HCT116 (cell line): ENCODE data around the gene KCNH6. TPM values are rescaled to one million over a fixed set of nuclear protein-coding genes. Genes with fewer than 3 reads are reported as not detected.
A peak's percentile ranks its signal among the peaks of the same experiment; 100 is the strongest.

Experiments
- ATAC-seq: fragments of 200-7000 bp; cut with Tn5 transposase; 2 replicates; pipeline ENCODE4 v1.9.1; 2020; ENCODE audit warnings: mild to moderate bottlenecking, moderate library complexity
- BruUV-seq: library from RNA; stranded (reverse); fragments of 400-500 nt; replicated peaks from 2 replicates; lab custom pipeline; 2021; lab: Mats Ljungman, UMichigan
- CTCF ChIA-PET: fragments of 300-600 bp; sonication (Branson Sonifier 250); formaldehyde crosslinking; loops from one replicate; lab custom pipeline; 2021; ENCODE audit warnings: antibody characterized with exemption; lab: Charles Lee
- POLR2A ChIA-PET: fragments of 300-600, 350-600 bp; sonication (Branson Sonifier 250); formaldehyde crosslinking; loops from one replicate; lab custom pipeline; 2021; ENCODE audit warnings: antibody characterized with exemption; lab: Charles Lee
- RAD21 ChIA-PET, 2 experiments: fragments of 300-600 bp; sonication (Branson Sonifier 250); formaldehyde crosslinking; loops; one replicate each; lab custom pipeline; 2023; ENCODE audit warnings: low total read pairs in 2 of 2; ENCODE audit not compliant: uncharacterized antibody in 2 of 2, unreplicated experiment in 2 of 2, low non-redundant PET in 1 of 2; lab: Charles Lee
- DNase-seq: peaks from one replicate; pipeline ENCODE4 v3.0.0-alpha.2; 2010; ENCODE audit warnings: low read depth, low spot score
- H2AFZ ChIP-seq: fragments of 200-600 bp; shearing (Covaris generic), sonication (generic); 2 replicates; pipeline ENCODE4 v1.6.1; 2017; ENCODE audit warnings: low read depth, mixed run types, mixed read lengths, antibody characterized with exemption, low read length; ENCODE audit not compliant: poor library complexity, severe bottlenecking
- H3K27ac ChIP-seq: 2 replicates; pipeline ENCODE4 v1.5.1; 2012; ENCODE audit warnings: low read depth, low read length
- H3K27me3 ChIP-seq: fragments of 200-600 bp; sonication (generic); 2 replicates; pipeline ENCODE4 v1.6.1; 2016; ENCODE audit warnings: mixed run types, low read length, mixed read lengths; ENCODE audit not compliant: insufficient read depth
- H3K36me3 ChIP-seq, 2 experiments: fragments of 200-500 bp in 1 of 2; fragments of 200-600 bp in 1 of 2; sonication (Bioruptor generic) in 1 of 2; sonication (generic) in 1 of 2; 2 replicates each; pipeline versions ENCODE4 v1.5.1 to v1.6.1; 2014 to 2016; ENCODE audit warnings: low read length in 2 of 2, inconsistent platforms in 1 of 2, mixed read lengths in 1 of 2, mixed run types in 1 of 2; ENCODE audit not compliant: insufficient read depth in 2 of 2, control insufficient read depth in 1 of 2
- H3K4me1 ChIP-seq, 2 experiments: fragments of 200-600 bp in 1 of 2; sonication (generic) in 1 of 2; 2 replicates each; pipeline versions ENCODE4 v1.5.1 to v1.6.1; 2012 to 2017; ENCODE audit warnings: low read length in 2 of 2, inconsistent platforms in 1 of 2, mild to moderate bottlenecking in 1 of 2, mixed read lengths in 1 of 2, mixed run types in 1 of 2, moderate library complexity in 1 of 2; ENCODE audit not compliant: insufficient read depth in 2 of 2, control insufficient read depth in 1 of 2
- H3K4me2 ChIP-seq: fragments of 200-600 bp; sonication (generic); 2 replicates; pipeline ENCODE4 v1.6.1; 2017; ENCODE audit warnings: mixed run types, low read length, mixed read lengths
- H3K4me3 ChIP-seq, 2 experiments: fragments of 200-600 bp in 1 of 2; sonication (generic) in 1 of 2; replicated peaks in 1 of 2; 2 replicates each; pipeline ENCODE4 v1.5.1; 2011 to 2016; ENCODE audit warnings: low read length in 2 of 2, control low read depth in 1 of 2, low read depth in 1 of 2, mild to moderate bottlenecking in 1 of 2, mixed read lengths in 1 of 2, mixed run types in 1 of 2
- H3K79me2 ChIP-seq: fragments of 200-600 bp; sonication (generic); 2 replicates; pipeline ENCODE4 v1.6.1; 2017; ENCODE audit warnings: mild to moderate bottlenecking, mixed run types, low read length, moderate library complexity, mixed read lengths; ENCODE audit not compliant: insufficient read depth
- H3K9ac ChIP-seq: fragments of 200-600 bp; sonication (generic); 2 replicates; pipeline ENCODE4 v1.6.1; 2016; ENCODE audit warnings: low read length, mixed read lengths
- H3K9me2 ChIP-seq: fragments of 200-600 bp; sonication (generic), shearing (Covaris generic); 2 replicates; pipeline ENCODE4 v1.6.1; 2017; ENCODE audit warnings: mixed run types, mild to moderate bottlenecking, moderate library complexity; ENCODE audit not compliant: insufficient read depth
- H3K9me3 ChIP-seq, 2 experiments: fragments of 200-500 bp in 1 of 2; fragments of 200-600 bp in 1 of 2; sonication (Bioruptor generic) in 1 of 2; sonication (generic) in 1 of 2; 2 replicates each; pipeline ENCODE4 v1.6.1; 2014 to 2017; ENCODE audit warnings: low read length in 2 of 2, mixed read lengths in 2 of 2, inconsistent platforms in 1 of 2, low read depth in 1 of 2, mild to moderate bottlenecking in 1 of 2, mixed run types in 1 of 2, moderate library complexity in 1 of 2; ENCODE audit not compliant: control insufficient read depth in 1 of 2, insufficient read depth in 1 of 2
- H4K20me1 ChIP-seq: fragments of 200-600 bp; sonication (generic), shearing (Covaris generic); 2 replicates; pipeline ENCODE4 v1.6.1; 2017; ENCODE audit warnings: mixed run types, mild to moderate bottlenecking, moderate library complexity; ENCODE audit not compliant: insufficient read depth
- CBX3 ChIP-seq: IDR thresholded peaks from 2 replicates; pipeline ENCODE4 v1.6.1; 2012; ENCODE audit warnings: low read depth
- FOSL1 ChIP-seq: IDR thresholded peaks from 2 replicates; pipeline ENCODE4 v1.6.1; 2012; ENCODE audit warnings: low read depth
- POLR2AphosphoS5 ChIP-seq: IDR thresholded peaks from 2 replicates; pipeline ENCODE4 v1.6.1; 2011; ENCODE audit warnings: mild to moderate bottlenecking, low read depth, low read length, moderate library complexity
- SP1 ChIP-seq: IDR thresholded peaks from 2 replicates; pipeline ENCODE4 v1.6.1; 2012; ENCODE audit warnings: low read depth
- SRF ChIP-seq: IDR thresholded peaks from 2 replicates; pipeline ENCODE4 v1.6.1; 2012; ENCODE audit warnings: low read depth
- YY1 ChIP-seq: IDR thresholded peaks from 2 replicates; pipeline ENCODE4 v1.6.1; 2011; ENCODE audit warnings: low read length, low read depth, moderate library complexity, mild to moderate bottlenecking; ENCODE audit not compliant: insufficient replicate concordance; ENCODE audit errors: extremely low read depth
- ZFX ChIP-seq: fragments of 450-650 bp; IDR thresholded peaks from 2 replicates; pipeline ENCODE4 v1.6.1; 2017
- intact Hi-C: fragments of 100-400 bp; cut with micrococcal nuclease; formaldehyde crosslinking; loops from 2 replicates; pipeline ENCODE4 v1.10.0; 2022
- total RNA-seq: library from RNA; stranded (reverse); gene quantifications from one replicate; pipeline ENCODE4 v1.2.1, GENCODE V29; 2021; ENCODE audit not compliant: unreplicated experiment
- TF ChIP-seq, protein P1 (sequence below), 3 experiments: fragments of 200-600 bp in 1 of 3; sonication (generic) in 1 of 3; IDR thresholded peaks in 2 of 3; conservative IDR thresholded peaks in 1 of 3; 2 replicates each; pipeline ENCODE4 v1.5.1; 2012 to 2017; ENCODE audit warnings: low read depth in 2 of 3, low read length in 2 of 3, antibody characterized with exemption in 1 of 3, borderline replicate concordance in 1 of 3, control low read depth in 1 of 3, mild to moderate bottlenecking in 1 of 3, mixed read lengths in 1 of 3, mixed run types in 1 of 3, moderate library complexity in 1 of 3; ENCODE audit not compliant: insufficient read depth in 1 of 3
- TF ChIP-seq, protein P2 (sequence below): IDR thresholded peaks from 2 replicates; pipeline ENCODE4 v1.6.1; 2012
- TF ChIP-seq, protein P3 (sequence below): IDR thresholded peaks from 2 replicates; pipeline ENCODE4 v1.6.1; 2012; ENCODE audit warnings: low read depth

The KCNH6 gene
- total RNA-seq, 1 experiment from 2014 or later = not detected

DNA sequence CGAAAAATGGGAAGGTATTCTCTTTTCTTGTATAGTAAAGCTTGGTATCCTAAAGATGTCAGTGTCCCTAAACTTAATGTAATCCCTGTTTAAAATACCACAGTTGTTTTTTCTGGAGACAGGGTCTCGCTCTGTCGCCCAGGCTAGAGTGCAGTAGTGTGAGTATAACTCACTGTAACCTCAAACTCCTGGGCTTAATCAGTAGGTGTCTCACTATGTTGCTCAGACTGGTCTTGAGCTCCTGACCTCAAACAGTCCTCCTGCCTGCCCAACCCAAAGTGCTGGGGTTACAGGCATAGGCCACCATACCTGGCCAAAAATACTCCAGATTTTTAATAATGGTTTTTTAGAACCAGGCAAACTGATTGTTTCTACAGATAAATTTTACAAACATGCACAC, 35.3 kb downstream of the KCNH6 start:
- Histone ChIP-seq H3K9me2 (no peaks in the 10 kb centered on the region), H3K27ac (no peak overlapping the region), H4K20me1 (peaks cover 8% of the 10 kb centered on the region; the same call in 1 of the 2 replicates), H3K4me3 (no peak overlapping the region), H3K4me2 (no peak overlapping the region), H3K9ac (no peak overlapping the region), H3K79me2 (peaks cover 93% of the 10 kb centered on the region), H3K9me3 (no peaks in the 10 kb centered on the region), H3K4me1 (no peaks in the 10 kb centered on the region), H3K36me3 (peaks cover 0 to under 1% of the 10 kb centered on the region in 2 experiments; a peak in 1 of 4 replicates), H2AFZ (no peak overlapping the region), H3K27me3 (no peaks in the 10 kb centered on the region)
- intact Hi-C loops = no loop called here
- BruUV-seq = no TSS peak
- ATAC-seq (peak; percentile 42), DNase-seq (no peak)
- ChIA-PET RAD21 (no interaction called here), CTCF (no interaction called here), POLR2A (no interaction called here)
- TF ChIP-seq POLR2AphosphoS5 (no peak), YY1 (no peak), SP1 (no peak), CBX3 (no peak), ZFX (no peak), FOSL1 (no peak), SRF (no peak)
- TF ChIP-seq, protein P1, sequence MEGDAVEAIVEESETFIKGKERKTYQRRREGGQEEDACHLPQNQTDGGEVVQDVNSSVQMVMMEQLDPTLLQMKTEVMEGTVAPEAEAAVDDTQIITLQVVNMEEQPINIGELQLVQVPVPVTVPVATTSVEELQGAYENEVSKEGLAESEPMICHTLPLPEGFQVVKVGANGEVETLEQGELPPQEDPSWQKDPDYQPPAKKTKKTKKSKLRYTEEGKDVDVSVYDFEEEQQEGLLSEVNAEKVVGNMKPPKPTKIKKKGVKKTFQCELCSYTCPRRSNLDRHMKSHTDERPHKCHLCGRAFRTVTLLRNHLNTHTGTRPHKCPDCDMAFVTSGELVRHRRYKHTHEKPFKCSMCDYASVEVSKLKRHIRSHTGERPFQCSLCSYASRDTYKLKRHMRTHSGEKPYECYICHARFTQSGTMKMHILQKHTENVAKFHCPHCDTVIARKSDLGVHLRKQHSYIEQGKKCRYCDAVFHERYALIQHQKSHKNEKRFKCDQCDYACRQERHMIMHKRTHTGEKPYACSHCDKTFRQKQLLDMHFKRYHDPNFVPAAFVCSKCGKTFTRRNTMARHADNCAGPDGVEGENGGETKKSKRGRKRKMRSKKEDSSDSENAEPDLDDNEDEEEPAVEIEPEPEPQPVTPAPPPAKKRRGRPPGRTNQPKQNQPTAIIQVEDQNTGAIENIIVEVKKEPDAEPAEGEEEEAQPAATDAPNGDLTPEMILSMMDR (IDR thresholded peaks at IDR 0.05 in 2 of 3, conservative IDR thresholded peaks at IDR 0.05 in 1 of 3; ENCODE audit: borderline replicate concordance in 1 of 3, insufficient read depth in 1 of 3, low read depth in 2 of 3, low read length in 2 of 3) = no peak
- TF ChIP-seq, protein P2, sequence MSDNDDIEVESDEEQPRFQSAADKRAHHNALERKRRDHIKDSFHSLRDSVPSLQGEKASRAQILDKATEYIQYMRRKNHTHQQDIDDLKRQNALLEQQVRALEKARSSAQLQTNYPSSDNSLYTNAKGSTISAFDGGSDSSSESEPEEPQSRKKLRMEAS = no peak
- TF ChIP-seq, protein P3, sequence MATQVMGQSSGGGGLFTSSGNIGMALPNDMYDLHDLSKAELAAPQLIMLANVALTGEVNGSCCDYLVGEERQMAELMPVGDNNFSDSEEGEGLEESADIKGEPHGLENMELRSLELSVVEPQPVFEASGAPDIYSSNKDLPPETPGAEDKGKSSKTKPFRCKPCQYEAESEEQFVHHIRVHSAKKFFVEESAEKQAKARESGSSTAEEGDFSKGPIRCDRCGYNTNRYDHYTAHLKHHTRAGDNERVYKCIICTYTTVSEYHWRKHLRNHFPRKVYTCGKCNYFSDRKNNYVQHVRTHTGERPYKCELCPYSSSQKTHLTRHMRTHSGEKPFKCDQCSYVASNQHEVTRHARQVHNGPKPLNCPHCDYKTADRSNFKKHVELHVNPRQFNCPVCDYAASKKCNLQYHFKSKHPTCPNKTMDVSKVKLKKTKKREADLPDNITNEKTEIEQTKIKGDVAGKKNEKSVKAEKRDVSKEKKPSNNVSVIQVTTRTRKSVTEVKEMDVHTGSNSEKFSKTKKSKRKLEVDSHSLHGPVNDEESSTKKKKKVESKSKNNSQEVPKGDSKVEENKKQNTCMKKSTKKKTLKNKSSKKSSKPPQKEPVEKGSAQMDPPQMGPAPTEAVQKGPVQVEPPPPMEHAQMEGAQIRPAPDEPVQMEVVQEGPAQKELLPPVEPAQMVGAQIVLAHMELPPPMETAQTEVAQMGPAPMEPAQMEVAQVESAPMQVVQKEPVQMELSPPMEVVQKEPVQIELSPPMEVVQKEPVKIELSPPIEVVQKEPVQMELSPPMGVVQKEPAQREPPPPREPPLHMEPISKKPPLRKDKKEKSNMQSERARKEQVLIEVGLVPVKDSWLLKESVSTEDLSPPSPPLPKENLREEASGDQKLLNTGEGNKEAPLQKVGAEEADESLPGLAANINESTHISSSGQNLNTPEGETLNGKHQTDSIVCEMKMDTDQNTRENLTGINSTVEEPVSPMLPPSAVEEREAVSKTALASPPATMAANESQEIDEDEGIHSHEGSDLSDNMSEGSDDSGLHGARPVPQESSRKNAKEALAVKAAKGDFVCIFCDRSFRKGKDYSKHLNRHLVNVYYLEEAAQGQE = no peak
